GM21786 (cell line): ENCODE measurements around the gene CCDC136.
A peak's percentile ranks its signal among the peaks of the same experiment; 100 is the strongest.

Experiments
- ATAC-seq: cut with Tn5 transposase; IDR thresholded peaks from one replicate; pipeline ENCODE4 v1.9.1; 2021; ENCODE audit not compliant: unreplicated experiment

The CCDC136 gene

DNA sequence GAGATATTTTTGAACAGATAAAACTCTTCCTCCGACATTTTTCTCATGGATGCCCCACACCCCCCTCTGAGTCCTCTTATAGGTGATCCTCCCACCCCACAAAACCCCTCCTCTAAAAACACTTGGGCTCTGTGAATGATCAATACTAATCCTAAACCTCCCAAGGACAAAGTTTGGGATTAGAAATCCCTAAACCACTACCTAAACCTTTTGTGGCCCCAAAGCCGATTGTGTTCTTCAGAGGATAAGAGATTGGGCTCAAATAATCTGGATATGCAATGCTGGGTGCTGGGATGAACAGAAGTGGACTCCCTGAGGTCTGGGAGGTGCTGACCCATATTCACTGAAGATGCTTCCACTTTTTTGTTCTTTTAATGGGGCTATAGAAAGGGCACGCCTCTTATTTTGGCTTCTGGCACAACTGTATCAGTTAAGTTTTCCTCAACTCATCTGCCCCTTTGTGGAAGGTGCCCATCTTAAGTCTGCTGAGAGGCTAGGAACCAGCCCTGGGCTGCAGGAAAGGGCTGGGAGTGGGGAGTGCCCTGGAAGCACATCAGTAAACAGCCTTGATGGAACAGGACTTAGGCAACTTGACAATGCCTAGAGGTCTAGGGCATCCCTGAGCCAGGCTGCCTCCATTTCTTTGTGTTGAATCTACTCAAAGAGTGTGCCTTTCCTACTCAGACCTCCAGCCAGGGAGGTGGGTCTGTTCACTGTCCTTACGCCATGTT lies 15.9 kb upstream of the CCDC136 start, which contains the start of gene OPN1SW:
OPN1SW (minus strand) TSS at position 51 of the 731 bp plus-strand sequence; CDS start at position 38, 13 bp downstream.
- ATAC-seq: no peak

DNA sequence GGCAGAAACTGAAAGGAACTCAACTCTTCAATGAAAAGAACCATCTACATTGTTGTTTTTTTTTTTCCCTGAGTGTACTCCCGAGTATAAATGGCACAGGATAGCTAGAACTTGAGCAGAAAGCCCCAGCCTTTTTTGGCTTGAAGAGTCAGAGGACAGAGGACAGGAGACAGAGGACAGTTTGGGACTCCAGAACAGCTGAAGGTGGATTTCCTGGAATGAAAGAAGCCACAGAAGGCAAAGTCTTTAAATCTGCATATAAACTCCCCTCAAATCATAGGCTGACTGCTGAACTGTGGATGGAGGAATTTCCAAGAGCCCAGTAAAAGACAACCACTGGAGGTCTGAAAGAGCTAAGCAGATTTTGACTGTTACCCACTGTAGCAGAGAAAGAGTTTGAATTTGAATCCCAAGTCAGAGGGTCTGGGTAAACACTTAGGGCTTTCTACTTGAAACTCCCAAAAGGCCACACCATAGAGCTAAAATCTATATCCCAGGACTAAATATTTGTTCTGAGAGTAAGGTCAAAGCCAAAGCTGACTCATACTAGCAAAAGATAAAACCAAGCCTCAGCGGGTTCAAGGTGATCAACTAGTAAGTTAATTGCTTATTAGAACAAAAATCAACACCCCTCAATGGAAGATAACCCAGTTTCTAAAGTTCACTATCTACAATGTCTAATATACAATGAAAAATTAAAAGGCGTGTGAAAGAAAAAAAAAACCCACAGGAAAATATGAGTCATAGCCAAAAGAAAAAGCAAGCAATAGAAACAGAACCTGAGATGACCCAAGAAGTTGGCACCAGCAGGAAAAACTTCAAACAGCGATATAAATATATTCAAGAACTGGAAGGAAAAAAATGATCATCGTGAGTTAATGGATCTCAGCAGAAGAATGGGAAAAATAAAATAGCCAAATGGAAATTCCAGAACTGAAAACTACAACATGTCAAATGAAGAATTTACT lies 14.3 kb upstream of the CCDC136 start:
- no peak for ATAC-seq

DNA sequence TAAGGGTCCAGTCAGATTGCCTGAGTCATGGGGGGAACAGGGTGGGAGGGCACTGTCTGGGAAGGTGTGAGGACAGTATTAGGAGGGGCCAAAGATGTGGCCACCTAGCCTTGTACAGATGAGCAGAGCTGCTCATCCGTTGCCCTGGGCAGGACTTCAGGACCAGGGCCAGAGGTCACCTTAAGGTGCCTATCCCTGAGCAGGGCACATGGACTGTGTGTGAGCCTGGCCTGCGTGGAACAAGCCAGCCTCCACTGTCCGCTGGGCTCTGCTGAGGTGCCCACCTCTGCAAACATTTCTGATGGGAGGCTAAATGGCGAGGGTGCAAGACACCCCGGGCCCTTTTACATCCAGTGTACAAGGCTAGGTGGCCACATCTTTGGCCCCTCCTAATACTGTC lies 12.8 kb upstream of the CCDC136 start:
- ATAC-seq: no peak

DNA sequence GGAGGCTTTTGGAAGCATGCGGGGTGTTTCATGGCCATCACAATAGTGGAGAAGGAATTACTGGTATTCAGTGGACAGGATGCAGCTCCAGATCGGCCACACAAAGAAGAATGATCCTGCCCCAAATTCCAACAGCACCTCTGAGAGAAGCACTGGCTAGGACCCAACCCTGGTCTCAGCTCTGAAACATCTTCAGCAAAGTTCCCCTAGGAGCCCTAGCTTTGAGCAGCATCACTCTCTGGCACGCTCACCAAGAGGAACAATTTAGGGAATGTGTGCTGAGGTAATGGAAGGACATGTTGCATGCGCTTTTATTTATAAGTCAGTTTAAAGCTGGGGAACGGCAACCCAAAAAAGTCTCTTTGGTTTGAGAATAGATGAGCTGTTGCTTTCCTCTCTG lies 10.6 kb upstream of the CCDC136 start:
- no peak for ATAC-seq

DNA sequence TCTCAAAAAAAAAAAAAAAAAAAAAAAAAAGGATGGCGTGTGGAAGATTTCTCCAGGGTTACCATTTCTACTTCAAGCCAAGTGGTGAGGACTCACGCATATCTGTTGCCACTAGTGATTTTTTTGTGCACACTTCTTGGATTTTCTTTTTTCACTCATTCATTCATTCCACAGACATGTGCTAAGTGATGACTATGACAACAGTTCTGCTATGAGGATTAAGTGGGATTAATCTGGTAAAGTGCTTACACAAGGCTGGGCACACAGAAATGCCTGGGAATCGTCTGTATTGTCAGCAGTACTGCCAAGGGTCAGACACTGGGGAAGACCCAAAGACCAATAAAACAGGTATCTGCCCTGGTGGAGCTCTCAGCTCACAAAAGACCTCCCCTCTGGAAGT lies 9.9 kb upstream of the CCDC136 start:
- no peak for ATAC-seq

DNA sequence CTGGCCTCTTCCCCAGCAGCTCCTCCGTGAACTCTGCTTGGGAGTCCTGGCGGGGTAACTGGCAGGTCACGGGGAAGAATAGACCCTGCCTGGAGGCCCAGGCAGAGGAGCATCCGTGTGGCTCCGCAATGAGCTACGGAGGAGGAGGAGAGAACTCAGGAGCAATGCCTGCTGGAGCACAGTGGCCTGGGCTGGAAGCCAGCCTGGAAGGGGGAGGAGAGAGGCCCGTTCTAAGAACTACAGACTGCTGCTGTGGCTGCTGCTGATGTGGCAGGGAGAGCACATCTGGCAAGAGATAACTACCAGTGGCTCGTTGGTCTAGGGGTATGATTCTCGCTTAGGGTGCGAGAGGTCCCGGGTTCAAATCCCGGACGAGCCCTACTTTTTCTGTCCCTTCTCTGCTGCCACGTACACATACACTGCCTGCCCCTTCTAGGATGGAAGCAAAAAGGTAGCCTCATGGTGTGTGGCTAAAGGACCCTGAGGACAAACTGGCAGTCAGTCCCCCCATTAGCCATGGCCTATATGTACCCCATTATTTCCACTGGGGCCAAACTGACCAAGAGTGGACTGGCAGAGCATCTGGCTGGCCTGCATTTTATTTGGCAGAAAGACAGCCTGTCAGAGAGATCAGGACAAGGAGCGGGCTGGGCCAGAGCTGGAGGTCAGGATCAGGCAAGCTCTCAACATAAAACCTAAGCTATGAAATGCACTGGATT lies 8.5 kb upstream of the CCDC136 start:
- no peak for ATAC-seq

DNA sequence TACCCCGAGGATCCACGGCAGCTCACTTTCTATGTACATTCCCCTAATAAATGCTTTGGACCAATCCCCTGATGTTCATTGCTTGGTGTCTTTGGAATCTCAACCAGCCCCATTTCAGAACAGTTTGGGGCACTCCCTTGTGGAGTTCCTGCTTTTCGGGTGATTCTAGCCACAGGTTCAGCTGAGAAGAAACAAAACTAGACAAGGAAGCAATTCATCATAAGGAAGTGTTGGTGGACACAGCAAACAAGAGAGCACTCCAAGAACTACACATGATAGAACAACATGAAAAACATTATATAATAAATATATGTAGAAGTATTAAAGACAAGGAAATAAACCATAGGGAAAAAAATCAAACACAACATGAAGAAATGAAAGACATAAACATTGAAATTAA lies 6.0 kb upstream of the CCDC136 start:
- no peak for ATAC-seq

DNA sequence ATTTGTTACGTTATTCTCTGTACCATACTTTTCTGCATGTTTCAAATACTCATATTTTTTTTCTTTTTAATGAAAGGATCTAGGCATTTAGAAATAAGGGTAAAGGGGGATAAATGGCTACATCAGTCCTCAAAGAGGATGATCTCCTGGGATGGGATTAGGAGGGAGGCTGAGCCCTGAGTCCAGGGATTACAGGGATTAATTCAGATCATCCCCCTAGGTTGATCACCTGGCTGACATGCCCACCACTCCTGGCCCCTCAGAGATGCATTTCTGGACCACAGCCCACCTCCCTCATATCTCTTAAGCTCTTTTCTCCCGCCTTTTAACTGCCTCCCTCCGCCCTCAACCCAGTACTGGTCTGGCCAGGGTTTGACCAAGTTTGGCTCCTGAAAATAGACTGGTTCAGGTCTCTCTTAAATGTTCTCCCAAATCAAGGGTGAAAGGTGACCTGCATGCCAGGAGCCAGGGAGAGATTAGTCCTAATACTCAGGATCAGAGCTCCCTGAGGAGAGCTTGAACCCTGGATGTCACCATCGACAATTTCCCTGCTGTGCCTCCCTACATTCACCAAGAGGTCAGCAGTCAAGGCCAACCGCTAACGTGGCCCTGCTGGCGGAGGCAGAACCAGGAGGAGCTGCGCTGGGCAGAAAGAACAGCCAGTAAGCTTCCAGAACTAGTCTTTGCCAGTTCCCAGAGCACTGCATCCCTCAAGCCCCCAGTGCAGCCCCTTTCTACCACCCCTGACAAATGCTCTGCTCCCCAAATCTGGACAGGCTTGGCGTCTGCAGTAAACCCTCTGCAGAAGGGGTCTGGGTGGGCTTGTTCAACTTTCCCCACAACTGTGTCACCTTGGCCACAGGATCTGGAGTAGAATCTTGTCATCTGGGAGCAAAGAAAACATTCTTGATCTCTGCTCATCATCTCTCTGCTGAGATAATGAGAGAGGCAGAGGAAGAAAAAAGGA lies 3.0 kb upstream of the CCDC136 start:
- no peak for ATAC-seq

DNA sequence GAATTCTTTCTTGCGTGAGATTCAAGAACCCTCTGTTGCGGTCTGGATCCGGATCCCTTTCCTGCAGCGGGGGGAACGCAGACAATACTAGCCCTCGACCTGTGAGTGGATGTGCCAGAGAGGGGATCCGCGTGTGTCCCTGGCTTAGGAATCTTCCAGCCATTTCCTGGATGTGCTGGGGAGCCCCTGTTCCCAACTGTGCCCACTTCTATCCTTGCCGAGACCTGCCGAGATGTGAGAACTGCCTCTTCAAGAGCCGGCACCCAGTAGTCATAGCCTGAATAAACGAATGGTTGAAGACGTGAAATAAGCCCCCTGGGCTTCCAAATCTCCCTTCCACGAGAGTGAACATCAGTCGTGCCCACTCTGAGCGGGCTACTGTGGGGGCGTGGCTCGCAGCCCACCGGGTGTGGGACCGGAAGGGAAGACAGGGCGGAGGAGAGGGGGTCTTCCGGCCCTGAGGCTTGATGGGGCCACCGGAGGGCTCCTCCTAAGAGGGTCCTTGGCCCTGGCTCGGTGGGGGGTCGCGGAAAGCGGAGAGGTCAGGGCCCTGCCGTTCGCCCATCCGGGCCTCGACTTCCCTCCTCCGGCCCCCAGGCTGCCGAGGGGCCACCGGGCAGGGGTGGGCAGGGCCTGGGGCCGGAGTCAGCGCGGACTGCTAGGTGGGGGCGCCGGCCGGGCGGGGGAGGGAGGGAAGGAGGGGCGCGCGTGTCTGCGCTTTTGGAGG lies 1.3 kb upstream of the CCDC136 start:
- peak; percentile 16 for ATAC-seq

DNA sequence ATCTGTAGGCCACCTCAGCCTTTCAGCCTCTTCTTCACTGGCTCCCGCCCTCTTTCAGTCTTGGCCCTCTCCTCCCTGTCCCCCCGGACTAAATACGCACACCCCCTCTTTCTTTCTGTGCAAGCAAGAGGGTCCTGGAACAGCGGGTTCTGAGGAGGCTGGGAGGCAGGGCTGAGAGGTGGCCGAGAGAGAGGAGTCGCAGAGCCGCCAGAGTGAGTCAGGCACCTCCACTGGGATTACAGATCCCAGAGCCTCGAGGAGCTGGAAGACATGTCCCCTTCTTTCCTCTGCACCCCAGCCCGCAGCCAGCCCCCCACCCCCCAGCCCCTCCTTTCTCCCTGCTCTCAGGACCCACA lies 182 bp downstream of the CCDC136 start:
- ATAC-seq: no peak

DNA sequence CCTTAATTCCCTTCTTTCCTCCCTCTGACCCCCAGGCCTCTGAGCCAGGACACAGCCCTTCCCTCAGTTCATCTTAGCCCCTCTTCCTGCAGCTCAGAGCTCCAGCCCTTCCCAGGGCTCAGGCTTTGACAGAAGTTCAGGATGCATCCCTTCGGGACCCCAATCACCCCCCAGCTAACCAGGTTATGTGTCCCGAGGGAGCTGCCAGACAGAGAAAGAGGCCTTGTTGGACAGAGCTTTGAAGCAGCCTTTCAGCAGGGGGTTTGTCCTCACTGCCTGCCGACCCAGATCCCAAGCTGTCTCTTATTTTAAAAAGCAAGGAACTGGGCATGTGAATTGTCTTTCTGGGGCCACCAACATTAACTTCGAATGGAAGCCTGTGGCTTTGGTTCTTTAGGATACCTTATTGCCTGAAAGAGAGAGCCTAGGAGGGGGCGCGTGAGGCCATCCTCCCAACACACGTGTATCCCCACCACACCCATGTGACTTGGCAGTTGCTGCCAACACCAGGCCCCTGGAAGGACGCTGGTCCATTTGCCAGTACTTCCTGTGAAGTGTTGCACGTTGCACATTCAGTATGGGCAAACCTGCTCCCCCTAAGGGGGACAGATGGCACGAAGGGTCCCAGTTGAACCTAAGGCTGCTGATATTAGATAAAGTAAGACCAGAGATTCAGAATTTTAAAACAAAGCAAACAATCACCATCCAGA lies 858 bp downstream of the CCDC136 start:
- no peak for ATAC-seq

DNA sequence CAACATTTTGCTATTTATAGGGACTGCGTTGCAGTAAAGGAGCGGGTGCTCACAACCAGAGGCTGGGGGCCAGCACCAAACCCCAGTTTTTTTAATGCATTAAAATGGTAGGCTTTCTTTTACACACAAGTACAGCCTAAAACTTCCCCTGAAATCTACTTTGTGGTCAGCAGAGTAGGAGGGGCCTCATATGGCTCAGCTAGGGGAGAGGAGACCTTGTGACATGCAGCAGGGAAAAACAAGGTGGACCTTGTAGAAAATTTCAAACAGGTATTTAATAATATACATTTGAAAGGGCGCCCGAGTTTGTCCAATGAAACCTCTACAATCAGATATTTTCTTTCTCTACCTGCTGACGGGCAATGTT lies 1.4 kb downstream of the CCDC136 start:
- no peak for ATAC-seq

DNA sequence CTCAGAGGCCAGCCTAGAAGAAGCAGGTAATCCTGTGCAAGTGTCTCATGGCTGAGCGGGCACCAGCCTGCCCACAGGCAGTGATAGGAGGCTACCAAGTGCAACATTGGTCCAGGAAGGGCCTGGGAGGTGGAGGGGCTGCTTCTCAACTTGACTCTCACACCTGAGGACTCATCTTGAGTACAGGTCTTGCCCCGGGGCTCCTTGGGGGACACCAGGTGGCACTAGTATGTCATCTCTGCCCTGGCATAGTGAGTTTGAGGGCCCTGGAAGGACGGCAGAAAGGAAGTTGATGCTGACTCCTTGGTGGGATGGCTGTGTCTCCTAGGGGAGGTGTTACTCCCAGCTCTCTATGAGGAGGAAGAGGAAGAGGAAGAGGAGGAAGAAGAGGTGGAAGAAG lies 2.3 kb downstream of the CCDC136 start:
- ATAC-seq: no peak

DNA sequence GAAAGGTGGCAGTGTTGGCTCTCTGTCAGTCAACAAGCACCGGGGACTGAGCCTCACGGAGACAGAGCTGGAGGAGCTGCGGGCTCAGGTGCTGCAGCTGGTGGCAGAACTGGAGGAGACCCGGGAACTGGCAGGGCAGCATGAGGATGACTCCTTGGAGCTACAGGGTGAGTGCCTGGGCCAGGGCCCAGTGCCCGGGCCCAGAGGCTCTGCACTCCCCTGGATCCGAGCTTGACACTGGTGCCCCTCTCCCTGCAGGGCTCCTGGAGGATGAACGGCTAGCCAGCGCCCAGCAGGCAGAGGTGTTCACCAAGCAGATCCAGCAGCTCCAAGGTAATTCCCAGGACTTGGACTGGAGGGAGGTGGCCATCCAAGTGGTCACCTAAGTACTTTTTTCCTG lies 2.7 kb downstream of the CCDC136 start:
- no peak for ATAC-seq

DNA sequence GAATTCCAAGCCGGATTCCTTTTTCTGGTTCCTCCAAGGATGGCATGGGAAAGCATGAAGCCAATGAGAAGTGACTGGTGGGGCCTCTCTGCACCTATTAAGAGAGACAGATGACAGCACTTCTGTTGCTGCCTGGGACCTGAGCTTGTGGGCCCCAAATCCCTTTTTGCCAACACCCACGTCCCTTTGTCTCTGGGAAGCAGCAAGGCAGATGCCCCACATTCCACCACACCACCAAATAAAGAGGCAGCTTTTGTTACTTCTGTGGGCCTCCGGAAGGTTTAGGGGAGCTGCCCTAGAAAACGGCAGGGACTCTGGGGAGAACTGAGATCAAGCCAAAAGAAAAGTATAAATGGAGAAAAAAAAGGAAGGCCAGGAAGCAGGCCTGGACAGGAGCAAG lies 3.4 kb downstream of the CCDC136 start:
- no peak for ATAC-seq

DNA sequence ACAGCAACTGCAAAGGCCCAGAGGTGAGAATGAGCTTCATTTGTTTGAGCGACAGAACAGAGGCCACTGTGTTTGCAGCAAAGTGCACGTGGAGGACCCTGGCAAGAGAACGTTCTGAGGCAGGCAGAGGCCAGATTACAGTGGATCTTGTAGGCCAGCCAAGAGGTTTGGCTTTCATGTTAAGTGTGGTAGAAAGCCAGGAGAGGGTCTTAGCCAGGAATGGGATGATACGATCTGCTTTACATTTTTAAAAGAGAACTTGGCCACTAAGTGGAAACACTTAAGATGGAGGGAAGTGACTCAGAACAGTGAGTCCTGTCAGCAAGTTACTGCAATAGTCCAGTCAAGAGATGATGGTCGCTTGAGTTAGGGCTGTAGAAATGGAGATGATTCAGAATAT lies 4.6 kb downstream of the CCDC136 start:
- no peak for ATAC-seq

DNA sequence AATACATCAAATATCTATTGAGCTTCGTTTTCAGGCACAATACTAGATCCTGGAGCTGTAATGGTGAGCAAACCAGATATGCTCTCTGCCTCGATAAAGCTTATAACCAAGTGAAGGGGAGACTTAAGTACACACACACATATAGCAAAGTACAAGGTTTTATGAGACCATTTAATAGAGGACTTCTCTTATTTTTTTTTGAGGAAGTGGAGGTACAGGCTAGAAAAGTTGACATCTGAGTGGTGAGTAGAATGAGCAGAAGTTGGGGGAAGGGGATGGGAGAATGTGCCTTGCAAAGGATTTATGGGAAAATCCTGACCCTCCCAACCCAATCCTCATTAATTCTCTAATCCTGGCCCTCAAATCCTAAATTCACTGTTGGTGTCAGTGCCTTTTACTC lies 7.7 kb downstream of the CCDC136 start:
- ATAC-seq: no peak

DNA sequence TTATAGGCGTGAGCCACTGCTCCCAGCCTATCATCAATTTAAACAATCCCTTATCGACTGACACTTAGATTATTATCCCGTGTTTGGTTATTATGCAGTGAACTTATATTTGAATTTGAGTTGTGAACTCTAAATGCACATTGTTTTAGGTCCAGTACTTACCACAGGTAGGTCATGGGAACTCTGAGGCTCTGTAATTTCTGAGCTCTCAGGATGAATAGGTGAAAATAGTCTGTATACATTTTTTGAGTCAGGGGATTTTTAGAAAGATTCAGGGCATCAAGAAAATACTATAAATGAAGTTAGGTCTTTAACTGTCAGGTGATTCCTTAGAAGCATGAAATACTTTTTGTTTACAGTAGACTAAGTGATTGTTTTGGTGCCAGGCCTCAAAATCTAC lies 8.8 kb downstream of the CCDC136 start:
- no peak for ATAC-seq

DNA sequence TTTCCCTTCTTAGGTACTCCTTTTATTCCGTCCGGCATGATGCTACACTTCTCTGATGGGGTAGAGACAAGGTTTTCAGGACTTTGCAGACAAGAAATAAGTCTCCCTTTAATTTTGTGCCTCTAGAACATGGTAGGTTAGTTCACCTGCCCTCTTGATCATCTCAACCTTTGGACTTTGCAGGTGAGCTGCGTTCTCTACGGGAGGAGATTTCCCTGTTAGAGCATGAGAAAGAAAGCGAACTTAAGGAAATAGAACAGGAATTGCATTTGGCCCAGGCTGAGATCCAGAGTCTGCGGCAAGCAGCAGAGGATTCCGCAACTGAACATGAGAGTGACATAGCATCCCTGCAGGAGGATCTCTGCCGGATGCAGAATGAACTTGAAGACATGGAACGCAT lies 9.2 kb downstream of the CCDC136 start:
- no peak for ATAC-seq
